H1 (cell line): ENCODE measurements around the gene NDUFA3. TPM values are rescaled to one million over a fixed set of nuclear protein-coding genes. Genes with fewer than 3 reads are reported as not detected.

ENCODE experiments used
- CTCF ChIA-PET: fragments of 300-600 bp; sonication (Branson Sonifier 250); formaldehyde crosslinking; loops from one replicate; lab custom pipeline; 2021; ENCODE audit not compliant: partially characterized antibody; lab: Charles Lee
- POLR2A ChIA-PET: fragments of 300-600 bp; sonication (Branson Sonifier 250); formaldehyde crosslinking; loops from one replicate; lab custom pipeline; 2021; ENCODE audit warnings: inconsistent platforms; ENCODE audit not compliant: partially characterized antibody; lab: Charles Lee
- DNase-seq, 2 experiments: peaks; one replicate each; pipeline versions ENCODE4 v3.0.0 to v3.0.0-alpha.2; 2010 to 2022; ENCODE audit warnings: low spot score in 2 of 2, low read depth in 1 of 2, mixed read lengths in 1 of 2
- FAIRE-seq: peaks from 2 replicates; lab custom pipeline; 2011; peaks lifted over from hg19 to GRCh38; lab: Jason Lieb, UNC
- H2AFZ ChIP-seq: 2 replicates; pipeline ENCODE4 v1.8.1; 2012; ENCODE audit warnings: low read length, inconsistent platforms
- H2AK5ac ChIP-seq: 2 replicates; pipeline ENCODE4 v1.6.1; 2013; ENCODE audit warnings: low read depth, low read length
- H2BK120ac ChIP-seq: replicated peaks from 2 replicates; pipeline ENCODE3; 2013; ENCODE audit warnings: low read depth, low read length, inconsistent platforms
- H2BK12ac ChIP-seq: 2 replicates; pipeline ENCODE4 v1.6.1; 2013; ENCODE audit warnings: low read depth, low read length
- H2BK15ac ChIP-seq: 2 replicates; pipeline ENCODE4 v1.6.1; 2013; ENCODE audit warnings: low read length
- H2BK20ac ChIP-seq: 2 replicates; pipeline ENCODE4 v1.6.1; 2013; ENCODE audit warnings: low read length
- H2BK5ac ChIP-seq: 2 replicates; pipeline ENCODE4 v1.6.1; 2013; ENCODE audit warnings: low read depth, low read length
- H3K14ac ChIP-seq: 2 replicates; pipeline ENCODE4 v1.6.1; 2013; ENCODE audit warnings: inconsistent platforms; ENCODE audit not compliant: insufficient read length
- H3K18ac ChIP-seq: 2 replicates; pipeline ENCODE4 v1.6.1; 2013; ENCODE audit warnings: low read length; ENCODE audit errors: extremely low read depth
- H3K23ac ChIP-seq: 2 replicates; pipeline ENCODE4 v1.6.1; 2013; ENCODE audit warnings: inconsistent platforms; ENCODE audit not compliant: insufficient read length
- H3K23me2 ChIP-seq: 2 replicates; pipeline ENCODE4 v1.6.1; 2013; ENCODE audit warnings: low read depth, low read length
- H3K27ac ChIP-seq: 2 replicates; pipeline ENCODE4 v1.6.1; 2011; ENCODE audit warnings: low read depth, low read length, inconsistent platforms
- H3K27me3 ChIP-seq, 4 experiments: replicated peaks in 1 of 4; 1 replicate in 1 of 4; 2 replicates in 3 of 4; pipeline versions ENCODE4 v1.6.1 to v1.8.1; 2011 to 2013; ENCODE audit warnings: low read length in 3 of 4, mild to moderate bottlenecking in 3 of 4, inconsistent platforms in 2 of 4, mixed read lengths in 2 of 4, moderate library complexity in 1 of 4; ENCODE audit not compliant: control insufficient read depth in 3 of 4, insufficient read depth in 3 of 4; ENCODE audit errors: extremely low read depth in 1 of 4
- H3K36me3 ChIP-seq, 4 experiments: 2 replicates each; pipeline versions ENCODE4 v1.6.1 to v1.8.1; 2011 to 2013; ENCODE audit warnings: mild to moderate bottlenecking in 4 of 4, low read length in 3 of 4, moderate library complexity in 2 of 4, control low read depth in 1 of 4, inconsistent platforms in 1 of 4; ENCODE audit not compliant: insufficient read depth in 4 of 4, control insufficient read depth in 2 of 4
- H3K4ac ChIP-seq: replicated peaks from 2 replicates; pipeline ENCODE3; 2013; ENCODE audit warnings: low read length, low read depth, mixed read lengths, inconsistent platforms; ENCODE audit not compliant: insufficient read length
- H3K4me1 ChIP-seq, 4 experiments: replicated peaks in 1 of 4; 1 replicate in 1 of 4; 2 replicates in 3 of 4; pipeline versions ENCODE4 v1.6.1 to v1.8.1; 2011 to 2013; ENCODE audit warnings: low read length in 3 of 4, inconsistent platforms in 2 of 4, mixed read lengths in 1 of 4; ENCODE audit not compliant: insufficient read depth in 4 of 4, control insufficient read depth in 3 of 4
- H3K4me2 ChIP-seq, 2 experiments: 2 replicates each; pipeline versions ENCODE4 v1.6.1 to v1.8.1; 2011 to 2013; ENCODE audit warnings: low read depth in 2 of 2, low read length in 2 of 2, control low read depth in 1 of 2, inconsistent platforms in 1 of 2, mild to moderate bottlenecking in 1 of 2; ENCODE audit not compliant: insufficient read depth in 1 of 2
- H3K4me3 ChIP-seq, 4 experiments: fragments of 200-600, 300-600 bp in 1 of 4; sonication (generic), shearing (Covaris generic), sonication (Bioruptor Twin) in 1 of 4; 2 replicates each; pipeline versions ENCODE4 v1.5.1 to v1.8.1; 2011 to 2016; ENCODE audit warnings: low read length in 4 of 4, low read depth in 3 of 4, control low read depth in 2 of 4, inconsistent platforms in 2 of 4, mild to moderate bottlenecking in 2 of 4, mixed read lengths in 1 of 4, moderate library complexity in 1 of 4; ENCODE audit not compliant: insufficient read depth in 2 of 4; ENCODE audit errors: extremely low read depth in 1 of 4
- H3K56ac ChIP-seq: replicated peaks from 2 replicates; pipeline ENCODE3; 2013; ENCODE audit warnings: low read depth, mild to moderate bottlenecking, mixed read lengths, low read length, inconsistent platforms; ENCODE audit not compliant: insufficient read length
- H3K79me1 ChIP-seq: 2 replicates; pipeline ENCODE4 v1.6.1; 2013; ENCODE audit warnings: low read depth, low read length, control low read depth
- H3K79me2 ChIP-seq, 2 experiments: 2 replicates each; pipeline versions ENCODE4 v1.6.1 to v1.8.1; 2012 to 2013; ENCODE audit warnings: low read length in 2 of 2, mild to moderate bottlenecking in 2 of 2, inconsistent platforms in 1 of 2; ENCODE audit not compliant: insufficient read depth in 2 of 2, control insufficient read depth in 1 of 2
- H3K9ac ChIP-seq, 4 experiments: replicated peaks in 1 of 4; 1 replicate in 1 of 4; 2 replicates in 3 of 4; pipeline versions ENCODE4 v1.6.1 to v1.8.1; 2011 to 2013; ENCODE audit warnings: low read depth in 3 of 4, low read length in 3 of 4, control low read depth in 2 of 4, mild to moderate bottlenecking in 2 of 4, moderate library complexity in 2 of 4, inconsistent platforms in 1 of 4; ENCODE audit errors: extremely low read depth in 1 of 4
- H3K9me3 ChIP-seq, 2 experiments: 2 replicates each; pipeline versions ENCODE4 v1.6.1 to v1.8.1; 2012 to 2013; ENCODE audit warnings: mild to moderate bottlenecking in 2 of 2, moderate library complexity in 2 of 2, control low read depth in 1 of 2, inconsistent platforms in 1 of 2, low read depth in 1 of 2, low read length in 1 of 2, mixed read lengths in 1 of 2; ENCODE audit not compliant: insufficient read depth in 2 of 2
- H4K20me1 ChIP-seq, 2 experiments: replicated peaks in 1 of 2; 2 replicates each; pipeline versions ENCODE3 to v1.8.1; 2011 to 2013; ENCODE audit warnings: inconsistent platforms in 2 of 2, low read length in 2 of 2, mild to moderate bottlenecking in 1 of 2; ENCODE audit not compliant: insufficient read depth in 2 of 2, control insufficient read depth in 1 of 2
- H4K5ac ChIP-seq: 2 replicates; pipeline ENCODE4 v1.6.1; 2013; ENCODE audit warnings: low read length, low read depth, mixed read lengths, inconsistent platforms; ENCODE audit not compliant: insufficient read length
- H4K8ac ChIP-seq: 2 replicates; pipeline ENCODE4 v1.8.0; 2013; ENCODE audit warnings: mild to moderate bottlenecking, moderate library complexity, low read length, inconsistent platforms; ENCODE audit not compliant: insufficient read depth; ENCODE audit errors: extremely low read depth
- H4K91ac ChIP-seq: replicated peaks from 2 replicates; pipeline ENCODE3; 2013; ENCODE audit warnings: low read length, mixed read lengths, inconsistent platforms; ENCODE audit not compliant: insufficient read length
- BACH1 ChIP-seq: IDR thresholded peaks from 2 replicates; pipeline ENCODE4 v1.6.1; 2012; ENCODE audit warnings: low read length, improper control_type of control experiment
- CREB1 ChIP-seq: IDR thresholded peaks from 2 replicates; pipeline ENCODE4 v1.6.1; 2012; ENCODE audit warnings: inconsistent platforms
- HDAC6 ChIP-seq: IDR thresholded peaks from one replicate; pipeline ENCODE4 v1.7.1; 2012; ENCODE audit warnings: low read depth, mild to moderate bottlenecking, inconsistent platforms, low read length, moderate library complexity
- KDM1A ChIP-seq: fragments of 200-600, 300-600 bp; sonication (generic); IDR thresholded peaks from 2 replicates; pipeline ENCODE4 v1.7.1; 2016; ENCODE audit warnings: mild to moderate bottlenecking, low read length, borderline replicate concordance
- PHF8 ChIP-seq: fragments of 200-600 bp; sonication (generic); conservative IDR thresholded peaks from 2 replicates; pipeline ENCODE4 v1.7.1; 2012; ENCODE audit warnings: low read depth, mild to moderate bottlenecking, inconsistent platforms, low read length, moderate library complexity
- POLR2A ChIP-seq, 2 experiments: IDR thresholded peaks; 1 replicate in 1 of 2; 2 replicates in 1 of 2; pipeline ENCODE4 v1.6.1; 2011; ENCODE audit warnings: low read depth in 2 of 2, low read length in 2 of 2, mild to moderate bottlenecking in 2 of 2; ENCODE audit errors: control extremely low read depth in 1 of 2
- RBBP5 ChIP-seq: IDR thresholded peaks from 2 replicates; pipeline ENCODE4 v1.7.1; 2012; ENCODE audit warnings: low read depth, mild to moderate bottlenecking, inconsistent platforms, low read length, moderate library complexity, borderline replicate concordance
- RNF2 ChIP-seq: fragments of 200-900, 300-1000 bp; sonication (generic); IDR thresholded peaks from 2 replicates; pipeline ENCODE4 v1.7.1; 2016; ENCODE audit warnings: borderline replicate concordance, low read depth, mild to moderate bottlenecking, antibody characterized with exemption, low read length; ENCODE audit not compliant: poor library complexity, severe bottlenecking; ENCODE audit errors: missing control alignments
- SUZ12 ChIP-seq: fragments of 200-600 bp; sonication (generic); IDR thresholded peaks from 2 replicates; pipeline ENCODE4 v1.6.1; 2012; ENCODE audit warnings: mild to moderate bottlenecking, inconsistent platforms, low read length, moderate library complexity, mixed read lengths
- TBP ChIP-seq: IDR thresholded peaks from 2 replicates; pipeline ENCODE4 v1.6.1; 2011; ENCODE audit warnings: low read depth, low read length, improper control_type of control experiment
- ZNF274 ChIP-seq: IDR thresholded peaks from 2 replicates; pipeline ENCODE4 v1.7.0; 2012; ENCODE audit warnings: low read length, borderline replicate concordance; ENCODE audit errors: extremely low read depth
- WGBS, 2 experiments: shearing (Covaris generic) in 1 of 2; methylation state at CpG; one replicate each; pipeline versions ENCODE4 v1.1.6 to v1.1.7; 2013 to 2015; ENCODE audit warnings: low lambda C conversion rate in 2 of 2, mixed read lengths in 2 of 2, inconsistent platforms in 1 of 2, low coverage in 1 of 2, missing lambda C conversion rate in 1 of 2; ENCODE audit not compliant: insufficient replicate concordance in 2 of 2, insufficient coverage in 1 of 2, insufficient read length in 1 of 2; ENCODE audit errors: extremely low coverage in 1 of 2, missing lambda C conversion rate in 1 of 2; 5-methylcytosine and 5-hydroxymethylcytosine counted together
- polyA plus RNA-seq, 7 experiments: library from polyadenylated mRNA; depleted of rRNA in 3 of 7; stranded (reverse) in 5 of 7; unstranded in 2 of 7; fragments of >200 nt in 5 of 7; fragments of 200-250 nt in 2 of 7; gene quantifications; 1 replicate in 5 of 7; 2 replicates in 1 of 7; 4 replicates in 1 of 7; pipeline versions ENCODE4 v1.2.1 to v1.2.3, GENCODE V29; 2011 to 2013; ENCODE audit warnings: missing spikeins in 2 of 7, mixed read lengths in 2 of 7
- total RNA-seq: library from RNA; stranded (reverse); fragmentation: NEBNext Ultra II Directional; extraction: Animal tissue kit (Norgen Biotek cat#: 25700); gene quantifications from 2 replicates; pipeline ENCODE4 v1.2.1, GENCODE V29; 2021
- TF ChIP-seq, protein P1 (sequence below): IDR thresholded peaks from 2 replicates; pipeline ENCODE4 v1.6.1; 2012; ENCODE audit warnings: inconsistent platforms

The NDUFA3 gene
- total and polyA plus RNA-seq, 2 of the 8 experiments (the other 6 are each of a cell fraction or from before 2014, with no cell fraction given), result 175 to 208 TPM

DNA sequence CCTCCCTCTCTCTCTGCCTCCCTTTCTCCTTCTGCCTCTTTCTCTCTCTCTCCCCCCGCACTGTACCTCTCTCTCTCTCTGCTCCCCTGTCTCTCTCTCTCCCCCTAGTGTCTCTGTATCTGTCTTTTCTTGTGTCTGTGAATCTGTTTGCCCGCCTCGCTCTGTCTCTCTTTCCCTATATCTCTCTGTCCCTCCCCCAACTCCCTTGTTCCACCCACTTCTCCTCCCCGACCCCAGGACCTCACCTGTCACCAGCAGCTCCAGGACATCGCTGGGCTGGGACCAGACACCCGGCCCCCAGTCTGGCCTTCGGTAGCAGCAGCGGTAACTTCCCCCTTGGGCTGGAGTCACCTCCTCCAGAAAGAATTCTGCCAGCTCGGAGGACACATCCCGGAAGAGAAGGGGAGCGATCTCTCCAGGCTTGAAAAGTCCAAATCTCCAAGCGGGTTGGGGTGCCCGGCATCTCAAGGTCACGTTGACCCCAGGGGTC is 6.0 kb upstream of the NDUFA3 start:
- Histone ChIP-seq H4K5ac (no peak overlapping the region), H3K79me2 (no peaks in the 10 kb centered on the region), H3K14ac (no peak overlapping the region), H3K23ac (no peak overlapping the region), H2BK15ac (peak overlapping the region; percentile 72; the same call in 1 of the 2 replicates), H3K9me3 (no peaks in the 10 kb centered on the region; a peak in 1 of 4 replicates), H3K4me3 (peak overlapping the region; percentile 9 to 64 (median 32); a peak in 7 of 8 replicates), H2BK5ac (no peak overlapping the region), H3K23me2 (peaks cover 13% of the 10 kb centered on the region; the same call in 1 of the 2 replicates), H3K18ac (no peak overlapping the region; the same call in 1 of the 2 replicates), H2AK5ac (no peak overlapping the region), H2BK20ac (0 out of 2 replicates have a peak overlapping the region, but pooled peaks have one; percentile 18), H3K4ac (no peak overlapping the region), H3K4me1 (peaks cover 0 to 5% (median 1%) of the 10 kb centered on the region in 4 experiments; a peak in 4 of 7 replicates), H2BK12ac (no peak overlapping the region), H3K79me1 (no peaks in the 10 kb centered on the region), H2AFZ (peak overlapping the region; percentile 43; the same call in 1 of the 2 replicates), H2BK120ac (no peak overlapping the region), H3K56ac (no peak overlapping the region), H3K27ac (no peak overlapping the region), H3K9ac (peak overlapping the region in 1 of 4 experiments; percentile 21; a peak in 1 of 7 replicates), H4K91ac (no peak overlapping the region), H4K20me1 (no peaks in the 10 kb centered on the region), H3K4me2 (peak overlapping the region; percentile 51 to 92), H3K27me3 (peaks cover 6 to 29% (median 19%) of the 10 kb centered on the region in 4 experiments), H4K8ac (peak overlapping the region; percentile 73; the same call in 1 of the 2 replicates), H3K36me3 (no peaks in the 10 kb centered on the region)
- WGBS, 2 experiments, result 13% methylated on average over 12 of the region's 14 CpGs; no CpG with 5 or more reads in 1 of the 2 experiments
- FAIRE-seq, result no peak
- DNase-seq, result peak in 1 of 2 experiments; percentile 62
- ChIA-PET POLR2A (interaction anchor here (0.6 to 6.1 kb wide), 6 partner anchors 15 to 218 kb away, joined by 3 to 37 read pairs (median 4); partner anchors contain the start of genes PRPF31 and TFPT), CTCF (interaction anchor here (0.6 to 1.4 kb wide), 8 partner anchors 18 to 105 kb away, joined by 3 to 5 read pairs (median 4); no protein-coding TSS in a partner anchor)
- TF ChIP-seq, protein P1, sequence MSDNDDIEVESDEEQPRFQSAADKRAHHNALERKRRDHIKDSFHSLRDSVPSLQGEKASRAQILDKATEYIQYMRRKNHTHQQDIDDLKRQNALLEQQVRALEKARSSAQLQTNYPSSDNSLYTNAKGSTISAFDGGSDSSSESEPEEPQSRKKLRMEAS, result no peak
- TF ChIP-seq RBBP5 (0 out of 2 replicates have a peak, but pooled peaks have one; percentile 1), POLR2A (IDR thresholded peaks at IDR 0.05; ENCODE audit: control extremely low read depth in 1 of 2, low read depth in 2 of 2, low read length in 2 of 2) (no peak), HDAC6 (no peak), SUZ12 (peak; percentile 26; the same call in 1 of the 2 replicates), TBP (no peak), BACH1 (no peak), KDM1A (no peak), PHF8 (no peak), ZNF274 (no peak), RNF2 (no peak), CREB1 (no peak)
